ENCODE measurements around the gene DISP3.

Gene DISP3

DNA sequence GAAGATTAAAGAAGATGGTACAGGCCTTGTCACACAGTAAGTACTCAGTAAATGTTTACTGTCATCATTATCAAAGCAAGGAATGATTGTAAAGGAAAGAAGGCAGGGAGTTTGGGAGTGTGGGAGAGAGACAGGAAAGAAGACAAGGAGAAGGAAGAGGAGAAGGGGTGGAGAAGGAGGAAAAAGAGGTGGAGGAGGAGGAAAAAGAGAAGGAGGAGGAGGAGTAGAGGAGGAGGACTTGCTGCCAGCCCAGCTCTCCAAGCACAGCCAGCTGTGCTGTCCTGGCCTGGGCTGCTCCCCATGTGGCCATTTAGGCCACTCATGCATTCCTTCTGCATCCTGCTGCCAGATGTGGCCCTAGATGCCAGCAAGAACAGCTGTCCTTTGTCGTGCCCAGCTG is 7.5 kb upstream of the DISP3 start:
- TF ChIP-seq, protein P1, sequence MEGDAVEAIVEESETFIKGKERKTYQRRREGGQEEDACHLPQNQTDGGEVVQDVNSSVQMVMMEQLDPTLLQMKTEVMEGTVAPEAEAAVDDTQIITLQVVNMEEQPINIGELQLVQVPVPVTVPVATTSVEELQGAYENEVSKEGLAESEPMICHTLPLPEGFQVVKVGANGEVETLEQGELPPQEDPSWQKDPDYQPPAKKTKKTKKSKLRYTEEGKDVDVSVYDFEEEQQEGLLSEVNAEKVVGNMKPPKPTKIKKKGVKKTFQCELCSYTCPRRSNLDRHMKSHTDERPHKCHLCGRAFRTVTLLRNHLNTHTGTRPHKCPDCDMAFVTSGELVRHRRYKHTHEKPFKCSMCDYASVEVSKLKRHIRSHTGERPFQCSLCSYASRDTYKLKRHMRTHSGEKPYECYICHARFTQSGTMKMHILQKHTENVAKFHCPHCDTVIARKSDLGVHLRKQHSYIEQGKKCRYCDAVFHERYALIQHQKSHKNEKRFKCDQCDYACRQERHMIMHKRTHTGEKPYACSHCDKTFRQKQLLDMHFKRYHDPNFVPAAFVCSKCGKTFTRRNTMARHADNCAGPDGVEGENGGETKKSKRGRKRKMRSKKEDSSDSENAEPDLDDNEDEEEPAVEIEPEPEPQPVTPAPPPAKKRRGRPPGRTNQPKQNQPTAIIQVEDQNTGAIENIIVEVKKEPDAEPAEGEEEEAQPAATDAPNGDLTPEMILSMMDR (IDR thresholded peaks at IDR 0.05; ENCODE audit: low read depth, low read length) = no peak
- no peak overlapping the region for H3K4me3 ChIP-seq (ENCODE audit: low read depth, low read length)

DNA sequence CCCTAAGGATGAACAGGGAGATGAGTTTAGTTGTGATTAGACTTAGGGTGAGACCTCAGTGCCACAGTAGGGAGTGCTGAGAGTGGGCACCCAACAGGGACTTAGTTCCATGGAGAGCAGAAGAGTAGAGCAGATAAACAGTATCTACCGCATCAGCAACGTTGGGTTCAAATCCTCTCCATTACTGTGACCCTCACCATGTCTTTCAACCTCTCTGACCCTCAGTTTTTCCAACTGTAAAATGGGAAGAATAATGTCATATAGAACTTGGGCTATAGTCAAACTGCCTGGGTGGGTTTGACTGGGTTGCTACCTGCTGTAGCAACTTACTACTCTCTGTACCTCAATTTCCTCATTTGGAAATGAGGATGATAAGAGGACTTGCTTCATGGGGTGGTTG is 6.7 kb upstream of the DISP3 start:
- H3K4me3 ChIP-seq (ENCODE audit: low read depth, low read length) = no peak overlapping the region
- TF ChIP-seq, protein P1 (IDR thresholded peaks at IDR 0.05; ENCODE audit: low read depth, low read length) = no peak

DNA sequence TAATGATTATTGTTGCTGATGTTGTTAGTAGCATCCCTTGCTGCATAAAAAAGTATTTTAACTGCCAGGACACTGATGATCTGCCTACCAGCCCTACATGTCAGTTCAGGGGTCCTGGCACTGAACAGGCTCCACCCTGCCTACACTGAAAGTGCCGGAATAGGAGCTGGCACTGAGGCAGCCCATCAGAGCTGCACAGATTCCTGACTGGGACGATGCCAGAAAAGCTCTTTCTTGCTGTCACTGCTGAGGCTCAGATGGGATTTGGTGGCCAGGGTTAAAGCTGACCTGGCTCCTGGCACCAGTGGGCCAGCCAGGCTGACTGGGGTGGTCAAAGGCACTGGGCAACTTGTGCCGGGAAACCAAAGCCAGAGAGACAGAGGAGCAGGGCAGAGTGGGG is 6.2 kb upstream of the DISP3 start:
- no peak overlapping the region for H3K4me3 ChIP-seq (ENCODE audit: low read depth, low read length)
- TF ChIP-seq, protein P1 (IDR thresholded peaks at IDR 0.05; ENCODE audit: low read depth, low read length) = no peak

DNA sequence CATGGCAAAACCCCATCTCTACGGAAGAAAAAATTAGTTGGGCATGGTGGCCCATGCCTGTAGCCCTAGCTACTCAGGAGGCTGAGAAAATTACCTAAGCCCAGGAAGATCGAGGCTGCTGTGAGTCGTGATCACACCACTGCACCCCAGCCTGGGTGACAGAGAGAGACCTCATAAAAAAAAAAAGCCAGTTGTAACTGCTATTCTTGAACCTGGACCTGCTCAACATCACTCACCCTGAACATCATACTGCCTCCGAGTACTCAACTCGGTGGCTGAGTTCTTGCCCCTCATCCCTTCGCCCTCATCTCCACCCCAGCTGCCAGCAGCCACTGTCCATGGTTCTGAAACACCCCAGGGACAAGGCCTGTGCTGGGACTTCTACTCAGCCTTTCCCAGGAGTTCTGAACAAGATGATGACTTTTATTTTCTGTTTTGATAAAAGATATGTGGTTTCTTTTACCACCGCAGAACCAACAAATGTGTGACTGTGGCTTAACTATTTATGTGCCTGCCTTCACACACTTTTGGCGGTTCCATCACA is 5.4 kb upstream of the DISP3 start:
- no peak overlapping the region for H3K4me3 ChIP-seq (ENCODE audit: low read depth, low read length)
- TF ChIP-seq, protein P1 (IDR thresholded peaks at IDR 0.05; ENCODE audit: low read depth, low read length) = no peak

DNA sequence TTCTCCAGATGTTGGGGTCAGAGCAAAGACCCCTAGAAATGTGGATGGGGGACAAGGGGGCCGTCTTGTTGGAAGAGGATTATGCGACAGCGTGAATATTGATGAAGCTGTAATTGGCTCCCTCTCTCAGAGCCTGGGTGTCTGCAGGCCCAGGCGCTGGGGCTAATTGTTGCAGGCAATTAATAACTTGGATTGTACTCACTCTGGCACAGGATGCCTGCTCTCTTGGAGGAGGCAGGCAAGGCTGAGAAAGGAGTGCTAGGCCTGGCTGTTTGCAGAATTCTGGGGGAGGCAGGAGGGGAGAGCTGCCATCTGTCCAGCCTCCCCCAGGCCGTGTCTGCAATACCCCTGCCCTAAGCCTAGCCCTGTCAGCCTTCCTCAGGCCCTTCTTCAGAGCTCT is 4.1 kb upstream of the DISP3 start:
- H3K4me3 ChIP-seq (ENCODE audit: low read depth, low read length) = no peak overlapping the region
- TF ChIP-seq, protein P1 (IDR thresholded peaks at IDR 0.05; ENCODE audit: low read depth, low read length) = no peak

DNA sequence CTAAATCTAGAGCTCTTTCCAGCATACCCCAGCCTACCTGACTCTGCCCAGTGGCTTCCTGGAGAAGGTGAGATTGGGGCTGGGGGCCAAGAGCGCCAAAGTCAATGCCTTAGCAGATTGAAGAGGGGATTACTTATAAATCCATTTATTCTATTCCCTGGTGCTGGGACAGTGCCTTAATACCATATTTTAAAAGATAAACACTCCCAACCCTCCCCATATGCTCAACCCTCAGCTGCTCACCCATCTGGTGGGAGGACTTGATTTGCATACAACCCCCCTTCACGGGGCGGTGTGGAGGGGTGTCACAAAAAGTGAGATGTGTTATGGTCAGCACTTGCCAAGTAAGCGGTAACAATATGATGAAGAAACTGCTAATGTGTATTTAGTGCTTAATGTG is 3.2 kb upstream of the DISP3 start:
- TF ChIP-seq, protein P1 (IDR thresholded peaks at IDR 0.05; ENCODE audit: low read depth, low read length) = no peak
- no peak overlapping the region for H3K4me3 ChIP-seq (ENCODE audit: low read depth, low read length)

DNA sequence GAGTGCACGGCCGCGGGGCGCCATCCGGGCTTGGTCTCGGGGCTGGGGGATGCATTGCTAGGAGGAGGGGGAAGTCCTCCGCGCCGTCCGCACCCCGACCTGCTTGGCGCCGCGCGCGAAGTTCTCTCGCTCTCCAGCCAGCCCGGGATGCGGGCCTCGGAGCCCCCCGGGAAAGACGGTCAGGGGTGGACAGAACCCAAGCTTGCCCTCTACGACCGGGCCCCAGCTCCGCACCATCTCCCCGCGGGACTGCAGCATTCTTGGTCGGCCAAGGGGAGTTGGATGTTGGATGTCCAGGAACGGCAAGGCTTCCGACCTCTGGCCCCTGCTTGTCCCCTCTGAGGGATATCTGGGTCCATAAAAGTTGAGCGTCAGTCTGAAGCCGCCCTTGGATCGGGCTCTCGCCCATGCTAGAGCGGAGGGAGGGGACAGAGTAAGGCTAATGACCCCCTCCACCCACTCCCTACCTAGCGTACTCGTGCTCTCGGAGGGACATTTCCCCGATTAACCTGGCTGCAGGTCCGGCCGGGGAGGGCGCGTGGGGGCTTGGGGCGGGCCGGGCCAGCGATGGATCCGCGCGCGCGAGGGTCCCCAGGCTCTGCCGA is 522 bp downstream of the DISP3 start:
- TF ChIP-seq, protein P1 (IDR thresholded peaks at IDR 0.05; ENCODE audit: low read depth, low read length) = no peak
- peak overlapping the region; percentile 47 for H3K4me3 ChIP-seq (ENCODE audit: low read depth, low read length)
